Measurements from ENCODE around the gene ANKRD29.
"Not testable (repeated sequence)": the region's sequence is repeated elsewhere in the genome, so short reads cannot be mapped to it uniquely, and the experiment has no call there.

Gene ANKRD29

GRCh38 chr18:23583071-23583865, 79.4 kb downstream of the ANKRD29 start:
- no peak for DNase-seq (ENCODE audit: low spot score)

- no peak for DNase-seq (ENCODE audit: low spot score)
Observed at GRCh38 chr18:23580677-23581367, 81.9 kb downstream of the ANKRD29 start.

- DNase-seq (ENCODE audit: low spot score): no peak
Observed at GRCh38 chr18:23578891-23579653, 83.6 kb downstream of the ANKRD29 start.

- DNase-seq (ENCODE audit: low spot score): no peak
Observed at GRCh38 chr18:23578067-23578701, 84.5 kb downstream of the ANKRD29 start.

GRCh38 chr18:23577521-23577920, 85.2 kb downstream of the ANKRD29 start:
- DNase-seq (ENCODE audit: low spot score): not testable (repeated sequence)

- DNase-seq (ENCODE audit: low spot score): no peak
Observed at GRCh38 chr18:23575309-23575651, 87.4 kb downstream of the ANKRD29 start.

DNA sequence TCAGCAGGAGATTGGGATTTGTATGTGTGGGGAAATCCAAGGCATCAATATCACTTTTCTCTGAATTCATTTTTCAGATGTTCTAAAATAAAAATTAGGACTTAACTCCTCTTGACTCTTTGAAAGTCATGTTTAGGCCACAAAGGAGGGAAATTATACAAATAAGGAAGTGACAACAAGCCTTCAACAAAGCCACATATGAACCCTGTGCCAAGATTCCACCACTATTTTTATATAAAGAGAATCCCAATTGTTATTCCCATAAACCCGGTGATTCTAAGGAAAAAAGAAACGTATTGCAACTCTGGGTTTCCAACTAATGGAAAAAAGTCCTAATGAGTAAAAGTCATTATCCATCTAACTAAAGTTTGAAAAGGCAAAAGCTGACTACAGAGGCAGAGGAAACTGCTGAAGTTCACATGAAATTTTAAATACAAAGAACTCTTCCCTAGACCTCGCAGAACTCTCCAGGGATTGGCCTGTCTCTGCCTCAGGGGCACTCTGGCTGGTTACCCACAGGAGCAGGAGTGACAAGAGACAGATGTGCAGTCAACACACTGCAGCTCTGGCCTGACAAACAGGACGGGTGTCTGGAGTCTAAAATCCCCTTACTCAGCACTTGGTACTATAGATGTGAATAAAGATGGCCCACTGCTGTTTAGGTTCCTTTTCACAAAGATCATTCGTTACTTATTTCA, 88.0 kb downstream of the ANKRD29 start:
- no peak for DNase-seq (ENCODE audit: low spot score)

DNA sequence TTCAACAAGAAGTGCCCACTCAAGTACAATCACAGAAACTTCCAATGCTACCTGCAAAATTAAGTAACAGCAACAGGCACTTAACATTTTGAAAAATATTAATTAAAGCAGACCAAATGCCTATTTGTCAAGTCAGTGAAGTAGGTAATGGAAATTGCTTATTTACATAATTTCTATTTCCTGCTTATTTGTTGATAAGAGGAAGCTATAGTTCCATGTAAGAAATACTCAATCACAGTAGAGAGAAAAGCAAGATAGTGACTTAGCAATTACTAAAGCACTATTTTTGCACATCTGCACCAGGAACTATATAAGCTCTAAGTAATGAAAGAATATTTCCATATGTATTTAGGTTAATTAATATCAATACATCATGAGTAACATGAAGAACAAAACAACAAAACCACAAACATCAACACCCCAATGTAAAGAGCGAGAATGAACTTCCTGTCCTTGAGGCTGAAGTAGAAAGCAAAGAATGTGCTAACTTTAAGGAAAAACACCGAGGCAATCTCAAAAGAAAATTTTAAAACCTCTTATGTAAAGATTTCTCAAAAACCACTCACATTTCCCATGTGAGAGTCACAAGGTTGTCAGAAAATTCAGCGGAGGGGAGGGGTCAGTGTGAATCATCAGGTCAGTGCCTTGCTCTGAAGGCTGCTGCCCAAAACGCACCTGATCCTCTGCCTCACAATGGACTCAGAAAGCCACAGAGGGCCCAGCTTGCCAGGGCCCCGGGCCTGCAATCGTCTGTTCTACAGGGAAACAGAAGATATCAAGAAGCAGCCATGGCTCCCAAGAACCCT, 88.9 kb downstream of the ANKRD29 start:
- no peak for DNase-seq (ENCODE audit: low spot score)

DNA sequence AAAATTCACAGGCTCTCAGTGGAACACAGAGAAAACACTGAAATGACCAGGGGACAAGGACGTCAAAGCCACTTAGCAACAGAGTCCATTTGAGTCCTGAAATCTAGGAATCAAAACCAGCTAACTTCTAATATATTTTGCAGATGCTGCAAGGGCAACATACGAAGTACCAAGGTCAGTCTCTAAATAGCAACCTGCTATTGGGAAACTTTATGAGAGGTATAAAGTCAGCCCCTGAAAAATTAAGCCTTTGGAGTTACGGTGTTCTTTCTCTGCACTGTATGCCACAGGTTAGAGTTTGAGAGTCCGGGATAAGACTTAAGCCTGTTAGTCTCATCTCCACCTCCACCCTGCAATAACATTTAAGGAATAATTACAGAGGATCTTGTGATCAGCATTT, 89.7 kb downstream of the ANKRD29 start:
- no peak for DNase-seq (ENCODE audit: low spot score)

GRCh38 chr18:23572570-23572969, 90.1 kb downstream of the ANKRD29 start:
- no peak for DNase-seq (ENCODE audit: low spot score)

DNA sequence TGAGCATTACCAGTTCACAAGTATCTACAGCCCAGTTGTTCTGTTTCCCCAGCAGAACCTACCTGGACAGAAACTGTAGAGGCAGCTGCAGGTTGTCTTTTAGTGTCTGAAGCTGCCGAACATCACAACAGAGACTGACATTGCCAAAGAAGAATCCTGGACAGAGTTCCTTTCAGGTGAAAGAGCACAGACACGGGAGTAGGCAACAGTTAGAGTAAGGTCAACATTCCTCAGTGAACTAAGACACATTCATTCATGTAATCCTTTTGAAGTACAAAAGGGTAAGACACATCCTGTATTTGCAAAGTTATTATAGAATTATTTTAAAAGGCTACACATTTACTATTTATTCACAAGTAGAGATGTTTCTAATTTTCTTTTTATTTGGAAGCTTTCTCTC, 90.7 kb downstream of the ANKRD29 start:
- no peak for DNase-seq (ENCODE audit: low spot score)

DNA sequence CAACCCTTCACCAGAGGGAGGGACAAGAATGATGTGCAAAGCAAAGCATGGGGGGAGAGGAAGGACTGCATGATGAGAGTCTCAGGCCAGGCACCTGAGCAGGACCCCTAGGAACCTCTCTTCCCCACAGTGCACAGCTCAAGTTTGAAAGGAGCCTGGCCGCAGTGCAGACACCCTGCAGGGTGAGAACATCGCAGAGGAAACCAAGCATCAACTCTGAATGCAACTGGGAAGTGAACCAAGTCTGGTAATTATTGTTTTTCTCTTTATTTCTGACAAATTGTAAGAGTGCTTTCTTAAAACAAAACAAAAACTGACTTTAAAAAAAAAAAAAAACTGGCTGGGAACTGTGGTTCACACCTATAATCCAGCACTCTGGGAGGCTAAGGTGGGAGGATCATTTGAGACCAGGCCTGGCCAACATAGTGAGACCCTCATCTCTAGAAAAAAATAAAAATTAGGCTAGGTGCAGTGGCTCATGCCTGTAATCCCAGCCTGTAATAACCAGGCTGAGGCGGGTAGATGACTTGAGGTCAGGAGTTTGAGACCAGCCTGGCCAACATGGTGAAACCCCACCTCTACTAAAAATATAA, 91.7 kb downstream of the ANKRD29 start:
- no peak for DNase-seq (ENCODE audit: low spot score)

DNA sequence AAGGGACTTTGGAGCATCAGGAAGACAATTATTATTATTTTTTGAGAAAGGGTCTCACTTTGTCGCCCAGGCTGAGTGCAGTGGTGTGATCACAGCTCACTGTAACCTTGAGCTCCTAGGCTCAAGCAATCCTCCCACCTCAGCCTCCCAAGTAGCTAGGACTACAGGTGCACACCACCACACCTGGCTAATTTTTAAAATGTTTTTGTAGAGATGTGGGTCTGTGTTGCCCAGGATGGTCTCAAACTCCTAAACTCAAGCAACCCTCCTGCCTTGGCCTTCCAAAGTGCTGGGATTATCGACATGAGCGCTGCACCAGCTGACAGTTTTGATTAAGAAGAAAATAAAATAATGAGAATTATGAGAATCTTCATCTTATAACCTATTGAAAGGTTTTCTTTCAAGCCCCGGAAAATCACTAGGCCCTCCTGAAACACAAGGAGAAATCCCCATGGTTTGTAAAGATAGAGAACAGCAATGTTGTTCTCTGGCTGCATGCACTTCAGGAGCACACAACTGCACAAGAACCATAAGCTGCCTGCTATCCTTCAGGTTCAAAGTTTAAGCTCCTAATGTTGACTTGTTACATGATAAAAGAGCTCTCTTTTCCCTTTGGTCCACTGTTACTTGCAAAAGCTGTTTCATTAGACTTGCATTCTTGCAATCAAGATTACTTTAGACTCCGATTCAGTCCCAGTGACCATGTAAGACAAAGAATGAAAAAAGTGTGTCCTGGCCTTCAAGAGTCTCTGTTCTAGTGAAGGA, 93.2 kb downstream of the ANKRD29 start:
- no peak for DNase-seq (ENCODE audit: low spot score)

DNA sequence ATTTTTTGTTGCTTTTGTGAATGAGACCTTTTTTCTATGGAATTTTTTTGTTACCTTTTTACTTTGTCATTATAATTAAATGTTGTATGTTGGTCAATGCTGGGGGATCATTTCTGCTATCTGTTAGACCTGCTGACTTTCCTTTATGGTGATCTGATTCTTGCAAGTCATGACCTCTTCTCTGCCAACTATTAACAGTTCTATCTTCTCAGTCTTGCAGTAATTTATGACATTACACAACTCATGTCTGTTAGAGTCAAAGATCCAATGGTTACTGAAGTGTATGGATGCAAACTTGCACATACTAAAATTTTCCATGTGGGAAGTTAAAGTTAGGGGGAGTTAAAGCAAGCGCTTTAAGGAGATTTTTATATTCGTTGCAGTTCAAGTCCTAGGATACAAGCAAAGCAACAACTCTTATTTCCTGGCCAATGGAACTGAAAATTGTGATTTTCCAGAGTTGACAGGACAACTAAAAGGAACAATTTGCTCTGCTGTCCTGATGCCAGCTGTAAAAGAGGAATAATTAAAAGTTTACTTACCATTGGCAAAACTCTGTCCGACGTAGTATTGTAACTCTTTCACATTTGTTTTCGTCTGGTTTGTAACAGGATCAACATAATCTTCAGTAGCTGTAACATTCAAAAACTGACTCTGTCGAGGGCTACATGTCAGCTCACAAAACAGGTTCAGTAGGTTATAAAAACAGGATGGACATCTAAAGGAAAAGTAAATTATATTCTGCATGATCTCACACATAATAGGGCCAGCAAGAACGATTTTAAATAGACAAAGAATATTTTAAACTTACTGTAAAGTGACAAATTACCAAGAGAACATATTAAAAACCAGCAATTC, 94.2 kb downstream of the ANKRD29 start:
- DNase-seq (ENCODE audit: low spot score): no peak

DNA sequence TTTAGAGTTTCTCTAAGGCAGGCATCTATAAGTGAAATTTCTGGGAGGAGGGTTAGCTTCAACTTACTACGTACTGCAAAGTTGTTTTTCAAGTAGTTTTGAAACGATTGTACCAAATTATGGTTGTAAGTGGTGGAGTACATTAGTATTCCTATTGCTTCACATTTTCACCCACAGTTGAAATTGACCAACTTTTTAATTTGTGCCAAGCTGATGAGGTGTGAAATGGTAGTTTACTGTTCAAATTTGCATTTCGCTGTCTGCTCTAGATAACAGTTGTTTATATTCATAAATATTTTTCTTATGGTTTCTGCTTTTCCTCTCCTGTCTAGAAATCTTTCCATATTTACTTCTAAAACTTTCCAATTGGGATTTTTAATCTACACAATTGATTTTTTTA, 95.0 kb downstream of the ANKRD29 start:
- DNase-seq (ENCODE audit: low spot score): no peak

DNA sequence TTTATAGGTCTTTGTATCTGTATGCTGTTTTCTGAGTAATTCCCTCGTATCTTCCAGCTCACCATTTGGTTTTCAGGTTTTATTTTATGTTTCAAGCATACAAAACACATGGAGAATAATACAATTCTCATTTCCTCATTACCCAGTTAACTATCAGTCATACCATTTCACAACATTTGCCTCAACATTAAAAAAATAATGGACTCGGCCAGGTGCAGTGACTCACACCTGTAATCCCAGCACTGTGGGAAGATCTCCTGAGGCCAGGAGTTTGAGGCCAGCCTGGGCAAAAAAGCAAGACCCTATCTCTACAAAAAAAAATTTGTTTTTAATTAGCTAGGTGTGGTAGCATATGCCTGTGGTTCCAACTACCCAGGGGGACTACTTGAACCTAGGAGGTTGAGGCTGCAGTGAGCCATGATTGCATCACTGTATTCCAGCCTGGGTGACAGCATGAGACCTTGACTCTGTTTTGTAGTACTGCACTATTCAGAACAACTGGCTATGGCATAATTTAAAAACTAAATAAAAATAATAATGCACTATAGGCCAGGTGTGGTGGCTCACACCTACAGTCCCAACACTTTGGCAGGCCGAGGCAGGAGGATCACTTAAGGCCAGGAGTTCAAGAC, 96.7 kb downstream of the ANKRD29 start:
- DNase-seq (ENCODE audit: low spot score): no peak

GRCh38 chr18:23563377-23564043, 99.2 kb downstream of the ANKRD29 start:
- DNase-seq (ENCODE audit: low spot score): no peak

DNA sequence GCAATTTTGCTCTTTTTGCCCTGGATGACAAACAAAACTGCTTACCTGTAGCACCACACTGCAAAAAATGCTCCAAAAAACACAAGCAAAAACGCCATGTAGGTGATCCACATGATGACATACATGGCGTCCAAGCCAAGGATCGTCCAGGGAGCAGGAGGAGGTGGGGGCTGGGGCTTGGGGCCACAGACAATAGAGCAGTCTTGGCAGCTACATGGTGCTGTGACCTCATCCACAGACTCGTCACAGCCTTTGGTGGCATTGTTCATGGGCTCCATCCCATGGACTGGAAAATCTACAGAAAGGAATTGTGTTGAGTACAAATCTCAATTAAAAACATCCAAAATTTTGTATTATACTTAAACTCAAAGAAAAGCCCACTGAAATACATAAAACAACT, 102.5 kb downstream of the ANKRD29 start:
- no peak for DNase-seq (ENCODE audit: low spot score)
